Uterus (tissue), 4 donors: ENCODE data around the gene MPC1. TPM values are rescaled to one million over a fixed set of nuclear protein-coding genes. Genes with fewer than 3 reads are reported as not detected.
A peak's percentile ranks its signal among the peaks of the same experiment; 100 is the strongest.
"Not testable (repeated sequence)": the region's sequence is repeated elsewhere in the genome, so short reads cannot be mapped to it uniquely, and the experiment has no call there.

ENCODE experiments used
- DNase-seq, 2 donors: peaks; one replicate each; pipeline ENCODE4 v3.0.0-alpha.2; 2019 to 2020
- H3K27ac ChIP-seq, 2 donors: fragments of 200-600 bp; sonication (generic); 1 replicate in 1 of 2; 2 replicates in 1 of 2; pipeline ENCODE4 v1.5.1; 2016 to 2018
- H3K27me3 ChIP-seq, 2 donors: fragments of 200-600 bp; sonication (generic); one replicate each; pipeline ENCODE4 v1.5.1; 2018 to 2019; ENCODE audit warnings: control low read depth in 1 of 2
- H3K36me3 ChIP-seq, 2 donors: fragments of 200-600 bp; sonication (generic); one replicate each; pipeline ENCODE4 v1.5.1; 2019; ENCODE audit warnings: control low read depth in 1 of 2
- H3K4me1 ChIP-seq, 2 donors: fragments of 200-600 bp; sonication (generic); one replicate each; pipeline ENCODE4 v1.5.1; 2018 to 2019; ENCODE audit warnings: control low read depth in 1 of 2
- H3K4me3 ChIP-seq, 2 donors: fragments of 200-600 bp; sonication (generic); 1 replicate in 1 of 2; 2 replicates in 1 of 2; pipeline ENCODE4 v1.5.1; 2018 to 2019; ENCODE audit warnings: mild to moderate bottlenecking in 1 of 2
- H3K9me3 ChIP-seq, 2 donors: fragments of 200-600 bp; sonication (generic); one replicate each; pipeline ENCODE4 v1.5.1; 2019; ENCODE audit warnings: control low read depth in 1 of 2
- POLR2A ChIP-seq, 2 donors: fragments of 450-650 bp; IDR thresholded peaks; one replicate each; pipeline ENCODE4 v1.6.1; 2016; ENCODE audit warnings: antibody characterized with exemption in 2 of 2, mild to moderate bottlenecking in 1 of 2, moderate library complexity in 1 of 2
- intact Hi-C: fragments of 100-400 bp; cut with DNase I; formaldehyde crosslinking; loops from one replicate; pipeline ENCODE4 v1.15.1; 2023; ENCODE audit warnings: low total_unique reads
- total RNA-seq, 4 donors: library from RNA; depleted of rRNA in 3 of 4; stranded (reverse); fragments of >200 nt in 3 of 4; gene quantifications; one replicate each; pipeline versions ENCODE4 v1.1.0 to v1.2.4, GENCODE V29; 2014 to 2023
- TF ChIP-seq, protein P1 (sequence below), 4 experiments: fragments of 200-600 bp in 2 of 4; fragments of 450-650 bp in 2 of 4; sonication (generic) in 2 of 4; IDR thresholded peaks; one replicate each; pipeline ENCODE4 v1.5.1; 2016 to 2019; ENCODE audit warnings: antibody characterized with exemption in 4 of 4, mild to moderate bottlenecking in 2 of 4, moderate library complexity in 1 of 4
- donor health status: DM: yes; HTN: yes; CAD: no.

MPC1 gene
- total RNA-seq, 4 donors from 2014 or later = 14.1 to 62.1 (median 41.7) TPM

DNA sequence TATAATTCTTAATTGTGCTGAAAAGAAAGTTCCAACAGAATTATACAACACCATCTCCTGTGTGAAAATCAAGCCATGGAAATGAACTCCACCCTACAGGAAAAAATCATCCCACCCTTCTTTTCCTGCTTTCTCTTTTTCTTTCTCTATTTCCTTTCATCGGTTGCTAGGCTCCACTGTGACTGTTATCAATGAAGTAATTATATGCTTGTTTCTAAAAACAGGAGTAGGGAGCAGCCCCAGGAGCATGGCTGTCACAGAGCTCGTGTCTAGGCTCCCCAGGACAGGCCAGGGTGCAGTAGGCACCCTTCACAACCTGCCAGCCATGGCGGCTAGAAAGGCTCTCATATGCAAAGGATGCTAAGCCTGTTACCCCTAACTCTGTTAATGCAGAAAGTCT is 13.0 kb downstream of the MPC1 start:
- Histone ChIP-seq H3K36me3 (no peaks in the 10 kb centered on the region), H3K4me3 (no peak overlapping the region), H3K9me3 (no peaks in the 10 kb centered on the region), H3K4me1 (no peaks in the 10 kb centered on the region), H3K27ac (no peak overlapping the region), H3K27me3 (no peaks in the 10 kb centered on the region)
- intact Hi-C loops = no loop called here
- DNase-seq = no peak
- no peak for TF ChIP-seq POLR2A (IDR thresholded peaks at IDR 0.05)
- TF ChIP-seq, protein P1, sequence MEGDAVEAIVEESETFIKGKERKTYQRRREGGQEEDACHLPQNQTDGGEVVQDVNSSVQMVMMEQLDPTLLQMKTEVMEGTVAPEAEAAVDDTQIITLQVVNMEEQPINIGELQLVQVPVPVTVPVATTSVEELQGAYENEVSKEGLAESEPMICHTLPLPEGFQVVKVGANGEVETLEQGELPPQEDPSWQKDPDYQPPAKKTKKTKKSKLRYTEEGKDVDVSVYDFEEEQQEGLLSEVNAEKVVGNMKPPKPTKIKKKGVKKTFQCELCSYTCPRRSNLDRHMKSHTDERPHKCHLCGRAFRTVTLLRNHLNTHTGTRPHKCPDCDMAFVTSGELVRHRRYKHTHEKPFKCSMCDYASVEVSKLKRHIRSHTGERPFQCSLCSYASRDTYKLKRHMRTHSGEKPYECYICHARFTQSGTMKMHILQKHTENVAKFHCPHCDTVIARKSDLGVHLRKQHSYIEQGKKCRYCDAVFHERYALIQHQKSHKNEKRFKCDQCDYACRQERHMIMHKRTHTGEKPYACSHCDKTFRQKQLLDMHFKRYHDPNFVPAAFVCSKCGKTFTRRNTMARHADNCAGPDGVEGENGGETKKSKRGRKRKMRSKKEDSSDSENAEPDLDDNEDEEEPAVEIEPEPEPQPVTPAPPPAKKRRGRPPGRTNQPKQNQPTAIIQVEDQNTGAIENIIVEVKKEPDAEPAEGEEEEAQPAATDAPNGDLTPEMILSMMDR (IDR thresholded peaks at IDR 0.05) = no peak

DNA sequence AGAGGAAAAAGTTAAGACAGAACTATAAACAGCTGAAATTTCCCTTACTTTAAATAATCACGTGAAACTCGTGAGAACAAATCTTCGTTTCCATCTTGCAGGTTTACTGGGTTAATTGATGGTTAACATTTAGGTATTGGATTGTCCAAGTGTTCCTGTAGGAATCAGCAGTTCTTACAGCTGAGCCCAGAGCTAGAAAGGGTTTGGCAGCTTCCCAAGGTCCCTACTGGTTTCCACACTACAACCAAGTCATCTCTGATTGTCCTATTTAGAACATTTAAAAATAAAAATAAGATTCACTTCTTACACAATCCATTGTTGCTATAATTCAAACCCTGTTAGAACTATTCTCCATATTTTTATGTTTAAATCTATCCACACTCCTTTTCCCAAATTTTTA is 15.8 kb downstream of the MPC1 start:
- intact Hi-C loops = no loop called here
- DNase-seq = no peak
- Histone ChIP-seq H3K4me3 (no peak overlapping the region), H3K27me3 (no peaks in the 10 kb centered on the region), H3K36me3 (no peaks in the 10 kb centered on the region), H3K9me3 (no peaks in the 10 kb centered on the region), H3K27ac (no peak overlapping the region), H3K4me1 (no peaks in the 10 kb centered on the region)
- TF ChIP-seq POLR2A (IDR thresholded peaks at IDR 0.05) = no peak
- TF ChIP-seq, protein P1 (IDR thresholded peaks at IDR 0.05) = no peak

DNA sequence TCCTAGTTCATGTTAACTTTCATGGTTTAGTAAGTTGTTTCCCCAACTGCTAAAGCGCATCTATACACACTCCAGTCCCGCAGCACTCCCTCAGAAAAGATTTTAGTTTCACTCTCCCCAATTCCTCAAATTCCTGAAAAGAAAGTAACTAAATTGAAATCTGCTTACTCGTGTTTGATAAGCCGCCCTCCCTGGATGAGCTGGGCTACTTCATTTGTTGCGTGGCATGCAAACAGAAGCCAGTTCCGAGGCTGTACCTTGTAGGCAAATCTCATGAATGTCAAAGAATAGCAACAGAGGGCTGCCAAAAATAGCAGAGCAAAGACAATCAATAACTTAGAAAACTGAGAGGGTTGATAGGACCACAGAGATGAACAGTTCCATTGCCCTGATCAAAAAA is 16.9 kb downstream of the MPC1 start:
- no peaks in the 10 kb centered on the region for H3K27me3 ChIP-seq
- TF ChIP-seq, protein P1 (IDR thresholded peaks at IDR 0.05) = no peak
- TF ChIP-seq POLR2A (IDR thresholded peaks at IDR 0.05) = no peak
- no peaks in the 10 kb centered on the region for H3K36me3 ChIP-seq
- H3K4me3 ChIP-seq = no peak overlapping the region
- H3K4me1 ChIP-seq = no peaks in the 10 kb centered on the region
- no peak overlapping the region for H3K27ac ChIP-seq
- no peak for DNase-seq
- no peaks in the 10 kb centered on the region for H3K9me3 ChIP-seq
- intact Hi-C loops = no loop called here

DNA sequence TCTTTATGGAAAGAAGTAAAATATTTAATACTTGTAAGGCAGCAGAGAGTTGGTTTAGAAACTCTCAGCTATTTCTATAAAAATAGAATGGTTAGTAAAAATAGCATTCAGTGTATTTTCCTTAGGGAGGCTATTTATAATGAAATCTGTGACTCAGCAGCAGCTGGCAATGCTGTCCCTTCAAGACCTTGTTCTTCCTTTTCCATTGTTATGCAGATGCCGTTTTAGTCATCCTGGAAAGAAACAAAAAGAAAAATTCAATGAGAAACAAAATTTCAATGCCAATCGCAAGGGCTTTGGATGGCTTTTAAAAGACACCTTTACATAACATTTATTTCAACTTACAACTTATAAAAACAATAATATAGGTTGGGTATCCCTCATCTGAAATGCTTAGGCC is 17.5 kb downstream of the MPC1 start:
- Histone ChIP-seq H3K36me3 (no peaks in the 10 kb centered on the region), H3K4me1 (no peaks in the 10 kb centered on the region), H3K27me3 (no peaks in the 10 kb centered on the region), H3K27ac (peak overlapping the region in 1 of 2 donors; percentile 51), H3K9me3 (no peaks in the 10 kb centered on the region), H3K4me3 (no peak overlapping the region)
- TF ChIP-seq, protein P1 (IDR thresholded peaks at IDR 0.05) = no peak
- TF ChIP-seq POLR2A (IDR thresholded peaks at IDR 0.05) = no peak
- DNase-seq = no peak
- intact Hi-C loops = no loop called here

DNA sequence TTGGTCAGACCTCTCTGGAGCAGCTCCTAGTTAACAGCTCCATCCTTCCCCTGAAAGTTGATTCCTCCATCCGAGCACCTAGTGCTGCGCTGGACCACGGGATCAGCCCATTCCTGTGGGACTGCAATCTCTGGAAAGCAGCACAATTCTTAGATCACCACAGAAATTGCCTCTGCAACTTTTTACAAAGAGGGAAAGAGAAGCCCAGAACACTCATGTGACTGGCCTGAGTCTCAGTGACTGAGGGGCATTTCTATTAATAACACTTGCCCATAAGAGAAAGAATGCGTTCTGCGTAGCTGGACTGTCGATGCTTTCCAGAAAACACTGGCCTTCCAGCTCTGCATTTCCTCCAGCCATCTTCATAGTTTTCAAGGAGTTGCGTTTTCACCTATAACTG is 18.3 kb downstream of the MPC1 start:
- Histone ChIP-seq H3K27me3 (no peaks in the 10 kb centered on the region), H3K36me3 (no peaks in the 10 kb centered on the region), H3K9me3 (no peaks in the 10 kb centered on the region), H3K27ac (peak overlapping the region in 1 of 2 donors; percentile 51), H3K4me3 (no peak overlapping the region), H3K4me1 (no peaks in the 10 kb centered on the region)
- intact Hi-C loops = no loop called here
- no peak for TF ChIP-seq POLR2A (IDR thresholded peaks at IDR 0.05)
- TF ChIP-seq, protein P1 (IDR thresholded peaks at IDR 0.05) = no peak
- DNase-seq = no peak

DNA sequence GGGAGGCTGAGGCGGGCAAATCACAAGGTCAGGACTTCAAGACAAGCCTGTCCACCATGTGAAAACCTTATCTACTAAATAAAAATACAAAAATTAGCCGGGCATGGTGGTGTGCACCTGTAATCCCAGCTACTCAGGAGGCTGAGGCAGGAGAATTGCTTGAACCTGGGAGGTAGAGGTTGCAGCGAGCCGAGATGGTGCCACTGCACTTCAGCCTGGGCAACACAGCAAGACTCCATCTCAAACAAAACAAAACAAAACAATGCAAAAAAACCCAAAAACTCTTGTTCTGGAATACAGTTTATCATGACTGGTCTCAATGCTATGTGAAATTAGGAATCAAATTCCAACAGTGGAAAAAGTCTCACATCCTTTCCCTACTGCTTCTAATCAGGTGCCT is 20.3 kb downstream of the MPC1 start:
- H3K36me3 ChIP-seq, H3K9me3 ChIP-seq, intact Hi-C loops, H3K4me1 ChIP-seq, H3K27me3 ChIP-seq, H3K27ac ChIP-seq, DNase-seq, H3K4me3 ChIP-seq: not testable (repeated sequence)
